Neural progenitor cell (in vitro differentiated cells): ENCODE results near the gene MYO1D. TPM values are rescaled to one million over a fixed set of nuclear protein-coding genes. Genes with fewer than 3 reads are reported as not detected.

Experiments used
- DNase-seq: peaks from one replicate; pipeline ENCODE4 v3.0.0-alpha.2; 2016; ENCODE audit warnings: low spot score
- H2AFZ ChIP-seq: fragments of 200-600 bp; sonication (generic); replicated peaks from 2 replicates; pipeline ENCODE4 v1.6.1; 2016; ENCODE audit warnings: antibody characterized with exemption
- H3F3A ChIP-seq: fragments of 200-600 bp; sonication (generic); 2 replicates; pipeline ENCODE4 v1.6.1; 2016; ENCODE audit warnings: antibody characterized with exemption, low read depth
- H3K27ac ChIP-seq: fragments of 200-600 bp; sonication (generic); 2 replicates; pipeline ENCODE4 v1.5.1; 2016; ENCODE audit warnings: mild to moderate bottlenecking
- H3K27me3 ChIP-seq: fragments of 200-600 bp; sonication (generic); 2 replicates; pipeline ENCODE4 v1.6.1; 2016; ENCODE audit warnings: mild to moderate bottlenecking, moderate library complexity
- H3K36me3 ChIP-seq: fragments of 200-600 bp; sonication (generic); 2 replicates; pipeline ENCODE4 v1.5.1; 2016
- H3K4me1 ChIP-seq: fragments of 200-600 bp; sonication (generic); 2 replicates; pipeline ENCODE4 v1.6.1; 2016; ENCODE audit warnings: mixed run types
- H3K4me2 ChIP-seq: fragments of 200-600 bp; sonication (generic); 2 replicates; pipeline ENCODE4 v1.6.1; 2016
- H3K4me3 ChIP-seq: fragments of 200-600 bp; sonication (generic); 2 replicates; pipeline ENCODE4 v1.5.1; 2016
- H3K79me2 ChIP-seq: fragments of 200-600 bp; sonication (generic); 2 replicates; pipeline ENCODE4 v1.6.1; 2016; ENCODE audit warnings: low read depth
- H3K9ac ChIP-seq: fragments of 200-600 bp; sonication (generic); 2 replicates; pipeline ENCODE4 v1.6.1; 2016
- H3K9me3 ChIP-seq: fragments of 200-600 bp; sonication (generic); 2 replicates; pipeline ENCODE4 v1.5.1; 2016; ENCODE audit warnings: low read depth
- H4K20me1 ChIP-seq: fragments of 200-600 bp; sonication (generic); 2 replicates; pipeline ENCODE4 v1.6.1; 2016; ENCODE audit warnings: low read depth
- H3K27ac Mint-ChIP-seq: 3 replicates; pipeline ENCODE4 v1.8.0; 2021; ENCODE audit warnings: mixed read lengths
- H3K27me3 Mint-ChIP-seq: 2 replicates; pipeline ENCODE4 v1.8.0; 2022; ENCODE audit warnings: low read depth, mild to moderate bottlenecking, inconsistent platforms, moderate library complexity, mixed read lengths; ENCODE audit not compliant: insufficient read depth
- H3K36me3 Mint-ChIP-seq: 3 replicates; pipeline ENCODE4 v1.8.0; 2021; ENCODE audit warnings: mixed read lengths
- H3K4me1 Mint-ChIP-seq: 3 replicates; pipeline ENCODE4 v1.8.0; 2021; ENCODE audit warnings: mixed read lengths
- H3K4me3 Mint-ChIP-seq: 3 replicates; pipeline ENCODE4 v1.8.0; 2021; ENCODE audit warnings: mild to moderate bottlenecking, moderate library complexity, mixed read lengths
- H3K9me3 Mint-ChIP-seq: 3 replicates; pipeline ENCODE4 v1.8.0; 2020; ENCODE audit warnings: mixed read lengths
- EZH2 ChIP-seq: fragments of 200-600 bp; sonication (generic); IDR thresholded peaks from 2 replicates; pipeline ENCODE4 v1.6.1; 2017; ENCODE audit warnings: antibody characterized with exemption, mild to moderate bottlenecking, moderate library complexity
- EZH2phosphoT487 ChIP-seq: fragments of 200-600 bp; sonication (generic); IDR thresholded peaks from 2 replicates; pipeline ENCODE4 v1.6.1; 2017; ENCODE audit warnings: antibody characterized with exemption
- total RNA-seq: library from RNA; depleted of rRNA; stranded (reverse); fragments of >200 nt; gene quantifications from 2 replicates; pipeline ENCODE4 v1.2.3, GENCODE V29; 2015; ENCODE audit warnings: low replicate concordance
- TF ChIP-seq, protein P1 (sequence below): fragments of 200-600 bp; sonication (generic); IDR thresholded peaks from 2 replicates; pipeline ENCODE4 v1.5.1; 2017; ENCODE audit warnings: antibody characterized with exemption, mild to moderate bottlenecking

Gene MYO1D
- total RNA-seq, 1 donor from 2014 or later, result 6.2 TPM

DNA sequence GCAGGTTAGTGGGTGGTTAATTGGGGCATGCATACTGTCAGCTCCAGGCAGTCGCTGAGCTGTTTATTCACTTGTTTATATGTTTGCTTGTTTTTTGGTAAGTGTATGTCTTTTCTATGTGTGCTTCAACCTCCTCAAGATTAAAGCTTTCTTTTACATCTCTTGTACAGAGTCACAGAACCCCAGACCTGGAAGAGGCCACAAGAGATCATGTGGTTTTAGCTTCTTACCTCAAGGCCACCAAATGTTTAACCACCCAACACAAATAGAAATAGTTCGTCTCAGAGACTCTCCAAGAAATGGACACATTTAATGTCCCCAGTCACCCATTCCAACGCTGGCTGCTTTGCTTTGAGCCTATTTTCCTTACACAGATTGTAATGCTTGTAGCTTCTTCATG lies 39.2 kb upstream of the MYO1D start:
- no peak for DNase-seq
- Histone ChIP-seq H3K9ac (no peak overlapping the region), H3K9me3 (no peaks in the 10 kb centered on the region), H2AFZ (no peak overlapping the region), H3K4me1 (peaks cover 8% of the 10 kb centered on the region), H3K36me3 (no peaks in the 10 kb centered on the region), H3K79me2 (no peaks in the 10 kb centered on the region), H3K4me3 (no peak overlapping the region), H3K4me2 (no peak overlapping the region), H4K20me1 (no peaks in the 10 kb centered on the region), H3F3A (no peaks in the 10 kb centered on the region), H3K27ac (no peak overlapping the region), H3K27me3 (no peaks in the 10 kb centered on the region)
- H3K4me1 Mint-ChIP-seq, result peaks cover 11% of the 10 kb centered on the region
- H3K27me3 Mint-ChIP-seq, result peaks cover 2% of the 10 kb centered on the region
- peaks cover 6% of the 10 kb centered on the region for H3K9me3 Mint-ChIP-seq
- no peak overlapping the region for H3K27ac Mint-ChIP-seq
- no peaks in the 10 kb centered on the region for H3K36me3 Mint-ChIP-seq
- TF ChIP-seq EZH2phosphoT487 (no peak), EZH2 (no peak)
- TF ChIP-seq, protein P1, sequence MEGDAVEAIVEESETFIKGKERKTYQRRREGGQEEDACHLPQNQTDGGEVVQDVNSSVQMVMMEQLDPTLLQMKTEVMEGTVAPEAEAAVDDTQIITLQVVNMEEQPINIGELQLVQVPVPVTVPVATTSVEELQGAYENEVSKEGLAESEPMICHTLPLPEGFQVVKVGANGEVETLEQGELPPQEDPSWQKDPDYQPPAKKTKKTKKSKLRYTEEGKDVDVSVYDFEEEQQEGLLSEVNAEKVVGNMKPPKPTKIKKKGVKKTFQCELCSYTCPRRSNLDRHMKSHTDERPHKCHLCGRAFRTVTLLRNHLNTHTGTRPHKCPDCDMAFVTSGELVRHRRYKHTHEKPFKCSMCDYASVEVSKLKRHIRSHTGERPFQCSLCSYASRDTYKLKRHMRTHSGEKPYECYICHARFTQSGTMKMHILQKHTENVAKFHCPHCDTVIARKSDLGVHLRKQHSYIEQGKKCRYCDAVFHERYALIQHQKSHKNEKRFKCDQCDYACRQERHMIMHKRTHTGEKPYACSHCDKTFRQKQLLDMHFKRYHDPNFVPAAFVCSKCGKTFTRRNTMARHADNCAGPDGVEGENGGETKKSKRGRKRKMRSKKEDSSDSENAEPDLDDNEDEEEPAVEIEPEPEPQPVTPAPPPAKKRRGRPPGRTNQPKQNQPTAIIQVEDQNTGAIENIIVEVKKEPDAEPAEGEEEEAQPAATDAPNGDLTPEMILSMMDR, result no peak
- no peak overlapping the region for H3K4me3 Mint-ChIP-seq

- no peak for TF ChIP-seq EZH2phosphoT487
- no peak for TF ChIP-seq EZH2
- TF ChIP-seq, protein P1, result no peak
- H3K9me3 Mint-ChIP-seq, result peaks cover under 1% of the 10 kb centered on the region
- Histone ChIP-seq H3K4me3 (no peak overlapping the region), H3K27ac (no peak overlapping the region), H3K4me1 (peaks cover 8% of the 10 kb centered on the region), H3K9me3 (no peaks in the 10 kb centered on the region), H3K79me2 (no peaks in the 10 kb centered on the region), H3K27me3 (no peaks in the 10 kb centered on the region), H3K36me3 (no peaks in the 10 kb centered on the region), H2AFZ (no peak overlapping the region), H3F3A (no peaks in the 10 kb centered on the region), H4K20me1 (no peaks in the 10 kb centered on the region), H3K4me2 (no peak overlapping the region), H3K9ac (no peak overlapping the region)
- no peak for DNase-seq
- no peaks in the 10 kb centered on the region for H3K36me3 Mint-ChIP-seq
- no peak overlapping the region for H3K27ac Mint-ChIP-seq
- H3K4me3 Mint-ChIP-seq, result no peak overlapping the region
- peaks cover 11% of the 10 kb centered on the region for H3K4me1 Mint-ChIP-seq
- peaks cover 2% of the 10 kb centered on the region for H3K27me3 Mint-ChIP-seq
These were observed 38.3 kb upstream of the MYO1D start for GRCh38 chr17:32915245-32915644.

GRCh38 chr17:32914181-32914580 lies 37.3 kb upstream of the MYO1D start:
- Histone ChIP-seq H3K27me3 (no peaks in the 10 kb centered on the region), H3K9ac (no peak overlapping the region), H4K20me1 (no peaks in the 10 kb centered on the region), H3K79me2 (no peaks in the 10 kb centered on the region), H3K36me3 (no peaks in the 10 kb centered on the region), H3K4me2 (no peak overlapping the region), H3K9me3 (no peaks in the 10 kb centered on the region), H3F3A (no peaks in the 10 kb centered on the region), H3K4me1 (peaks cover 8% of the 10 kb centered on the region), H3K27ac (no peak overlapping the region), H3K4me3 (no peak overlapping the region), H2AFZ (no peak overlapping the region)
- TF ChIP-seq EZH2 (no peak), EZH2phosphoT487 (no peak)
- TF ChIP-seq, protein P1, result no peak
- H3K27ac Mint-ChIP-seq, result no peak overlapping the region
- H3K27me3 Mint-ChIP-seq, result peaks cover 2% of the 10 kb centered on the region
- H3K4me1 Mint-ChIP-seq, result peaks cover 15% of the 10 kb centered on the region
- no peaks in the 10 kb centered on the region for H3K36me3 Mint-ChIP-seq
- no peaks in the 10 kb centered on the region for H3K9me3 Mint-ChIP-seq
- H3K4me3 Mint-ChIP-seq, result no peak overlapping the region
- no peak for DNase-seq
